Motor neuron (in vitro differentiated cells): Measurements from ENCODE around the gene HBA1. TPM values are rescaled to one million over a fixed set of nuclear protein-coding genes. Genes with fewer than 3 reads are reported as not detected.
"Not testable (repeated sequence)": the region's sequence is repeated elsewhere in the genome, so short reads cannot be mapped to it uniquely, and the experiment has no call there.

Experiments
- ATAC-seq, 8 experiments: fragments of 200-7000 bp; cut with Tn5 transposase; replicated peaks in 6 of 8; 2 replicates each; pipeline ENCODE4 v1.8.0; 2021; ENCODE audit warnings: mild to moderate bottlenecking in 8 of 8, moderate library complexity in 8 of 8
- H3K27ac ChIP-seq, 2 donors: fragments of 250-450 bp; sonication (Bioruptor Pico); 2 replicates each; pipeline ENCODE4 v1.9.0; 2021; ENCODE audit warnings: antibody characterized with exemption in 2 of 2, mild to moderate bottlenecking in 2 of 2, moderate library complexity in 1 of 2
- H3K4me1 ChIP-seq, 2 donors: fragments of 250-450 bp; sonication (Bioruptor Pico); replicated peaks in 1 of 2; 2 replicates each; pipeline ENCODE4 v1.6.1; 2021; ENCODE audit warnings: antibody characterized with exemption in 2 of 2, mild to moderate bottlenecking in 2 of 2, moderate library complexity in 1 of 2
- H3K4me3 ChIP-seq, 5 donors: fragments of 250-450 bp; sonication (Bioruptor Pico); 2 replicates each; pipeline ENCODE4 v1.9.0; 2021; ENCODE audit warnings: antibody characterized with exemption in 5 of 5, mild to moderate bottlenecking in 5 of 5, moderate library complexity in 4 of 5
- WGBS, 10 experiments: fragments of 450-650 bp; shearing (Covaris generic); methylation state at CpG; one replicate each; pipeline ENCODE4 v1.0.0; 2022; 5-methylcytosine and 5-hydroxymethylcytosine counted together
- in situ Hi-C, 9 experiments: fragments of 400-800 bp; cut with MboI; loops; one replicate each; pipeline ENCODE4 v1.15.0; 2021; ENCODE audit warnings: low sequenced_read_pairs in 9 of 9, low pct_unique_long_range_greater_than_20kb in 2 of 9; ENCODE audit not compliant: unreplicated experiment in 9 of 9
- total RNA-seq, 8 experiments: library from RNA; unstranded; fragments of 300-600 nt; gene quantifications; 2 replicates each; pipeline versions ENCODE4 v1.2.3 to v1.2.4, GENCODE V29; 2022

HBA1 gene
- 1 to 10 TPM in 3 of 8 experiments, not detected in 5; 2.2 to 6.5 (median 3.1) TPM for total RNA-seq

DNA sequence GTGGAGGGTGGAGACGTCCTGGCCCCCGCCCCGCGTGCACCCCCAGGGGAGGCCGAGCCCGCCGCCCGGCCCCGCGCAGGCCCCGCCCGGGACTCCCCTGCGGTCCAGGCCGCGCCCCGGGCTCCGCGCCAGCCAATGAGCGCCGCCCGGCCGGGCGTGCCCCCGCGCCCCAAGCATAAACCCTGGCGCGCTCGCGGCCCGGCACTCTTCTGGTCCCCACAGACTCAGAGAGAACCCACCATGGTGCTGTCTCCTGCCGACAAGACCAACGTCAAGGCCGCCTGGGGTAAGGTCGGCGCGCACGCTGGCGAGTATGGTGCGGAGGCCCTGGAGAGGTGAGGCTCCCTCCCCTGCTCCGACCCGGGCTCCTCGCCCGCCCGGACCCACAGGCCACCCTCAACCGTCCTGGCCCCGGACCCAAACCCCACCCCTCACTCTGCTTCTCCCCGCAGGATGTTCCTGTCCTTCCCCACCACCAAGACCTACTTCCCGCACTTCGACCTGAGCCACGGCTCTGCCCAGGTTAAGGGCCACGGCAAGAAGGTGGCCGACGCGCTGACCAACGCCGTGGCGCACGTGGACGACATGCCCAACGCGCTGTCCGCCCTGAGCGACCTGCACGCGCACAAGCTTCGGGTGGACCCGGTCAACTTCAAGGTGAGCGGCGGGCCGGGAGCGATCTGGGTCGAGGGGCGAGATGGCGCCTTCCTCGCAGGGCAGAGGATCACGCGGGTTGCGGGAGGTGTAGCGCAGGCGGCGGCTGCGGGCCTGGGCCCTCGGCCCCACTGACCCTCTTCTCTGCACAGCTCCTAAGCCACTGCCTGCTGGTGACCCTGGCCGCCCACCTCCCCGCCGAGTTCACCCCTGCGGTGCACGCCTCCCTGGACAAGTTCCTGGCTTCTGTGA, at the start of gene HBA1:
Gene HBA1, plus strand, starts transcription at position 204 of the 906 bp plus-strand sequence. Its CDS starts 37 bp downstream, at position 241.
- H3K4me3 ChIP-seq, H3K4me1 ChIP-seq, H3K27ac ChIP-seq, in situ Hi-C loops: not testable (repeated sequence)
- no CpG with 5 or more reads among the region's 88 CpGs for WGBS, 10 experiments
- ATAC-seq, result peak in 6 of 8 experiments; percentile 9 to 54 (median 32)

DNA sequence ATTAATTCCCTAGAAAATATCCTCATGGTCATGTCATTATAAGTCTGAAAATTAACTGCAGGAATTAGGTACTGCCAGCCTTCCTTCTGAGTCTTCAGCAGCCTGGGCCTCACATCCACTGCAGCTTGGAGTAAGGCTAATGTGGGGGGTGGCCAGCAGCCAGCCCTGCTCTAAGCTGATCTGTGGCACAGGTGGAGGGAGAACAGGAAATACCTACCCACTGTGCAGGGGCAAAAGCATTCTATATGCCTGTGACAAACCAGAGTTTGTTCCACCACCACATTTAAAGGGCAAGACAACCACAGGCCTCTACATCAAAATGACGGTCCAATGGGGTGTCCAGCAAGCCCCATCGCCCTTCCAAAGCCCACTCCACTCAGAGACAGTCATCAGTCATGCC, 47.4 kb upstream of the HBA1 start:
- H3K4me3 ChIP-seq, result no peak overlapping the region
- H3K4me1 ChIP-seq, result no peaks in the 10 kb centered on the region
- in situ Hi-C loops, result no loop called here
- no peak overlapping the region for H3K27ac ChIP-seq
- ATAC-seq, result no peak
- 40 to 100% (median 100%) methylated on average over 1 of the region's 2 CpGs; no CpG with 5 or more reads in 7 of the 10 experiments for WGBS, 10 experiments

DNA sequence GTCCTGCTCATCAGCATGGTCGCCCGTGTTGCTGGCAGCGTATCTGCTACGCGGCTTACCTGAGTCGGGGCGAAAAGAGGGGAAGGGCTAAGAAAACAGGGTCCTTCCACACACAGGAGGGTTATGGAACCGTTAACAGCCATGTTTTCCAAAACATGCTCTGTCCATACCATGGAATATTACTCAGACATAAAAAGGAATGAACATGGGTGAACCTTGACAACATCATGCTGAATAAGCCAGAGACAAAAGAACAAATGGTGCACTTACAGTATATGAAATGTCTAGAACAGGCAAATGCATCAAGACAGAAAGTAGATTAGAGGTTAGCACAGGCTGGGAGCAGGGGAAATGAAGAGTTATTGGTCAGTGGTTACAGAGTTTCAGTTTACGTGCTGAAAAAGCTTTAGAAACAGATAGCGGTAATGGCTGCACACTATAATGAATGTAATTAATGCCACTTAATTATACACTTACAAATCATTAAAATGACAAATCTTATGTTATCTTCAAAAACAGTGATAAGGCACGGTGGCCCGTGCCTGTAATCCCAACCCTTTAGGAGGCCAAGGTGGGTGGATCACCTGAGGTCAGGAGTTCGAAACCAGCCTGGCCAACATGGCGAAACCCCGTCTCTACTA, 45.8 kb upstream of the HBA1 start:
- WGBS, 10 experiments, result 93 to 100% (median 97%) methylated on average over 5 to 11 of the region's 15 CpGs; no CpG with 5 or more reads in 1 of the 10 experiments
- Histone ChIP-seq H3K4me3 (no peak overlapping the region), H3K27ac (no peak overlapping the region), H3K4me1 (no peaks in the 10 kb centered on the region)
- no peak for ATAC-seq
- in situ Hi-C loops, result no loop called here

DNA sequence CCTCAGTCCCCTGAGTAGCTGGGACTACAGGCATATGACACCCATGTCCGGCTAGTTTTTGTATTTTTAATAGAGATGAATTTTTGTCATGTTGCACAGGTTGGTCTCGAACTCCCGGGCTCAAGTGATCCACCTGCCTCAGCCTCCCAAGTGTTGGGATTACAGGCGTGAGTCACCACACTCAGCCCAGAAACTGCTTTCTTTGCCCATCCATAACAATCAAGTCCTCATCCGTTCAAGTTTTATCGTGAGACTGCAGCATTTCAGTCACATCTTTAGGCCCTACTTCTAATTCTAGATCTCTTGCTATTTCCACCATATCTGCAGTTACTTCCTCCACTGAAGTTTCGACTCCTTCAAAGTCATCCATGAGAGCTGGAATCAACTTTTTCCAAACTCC, 44.4 kb upstream of the HBA1 start:
- no peak for ATAC-seq
- H3K4me1 ChIP-seq, result no peaks in the 10 kb centered on the region
- WGBS, 10 experiments, result 96 to 100% (median 100%) methylated on average over 1 to 5 of the region's 7 CpGs; no CpG with 5 or more reads in 2 of the 10 experiments
- no peak overlapping the region for H3K27ac ChIP-seq
- in situ Hi-C loops, result no loop called here
- H3K4me3 ChIP-seq, result no peak overlapping the region

DNA sequence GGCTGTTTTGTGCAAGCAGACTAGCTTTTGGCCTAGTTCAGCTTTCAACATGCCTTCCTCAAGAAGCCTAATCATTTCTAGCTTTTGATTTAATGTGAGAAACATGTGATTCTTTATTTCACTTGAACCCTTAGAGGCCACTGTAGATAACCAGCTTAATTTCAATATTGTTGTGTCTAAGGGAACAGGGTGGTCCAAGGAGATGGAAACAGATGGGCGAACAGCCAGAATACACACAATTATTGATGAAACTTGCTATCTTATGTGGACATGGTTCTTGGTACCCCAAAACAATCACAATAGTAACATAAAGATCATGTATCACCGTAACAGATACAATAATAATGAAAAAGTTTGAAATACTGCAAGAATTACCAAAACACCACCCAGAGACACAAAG, 42.8 kb upstream of the HBA1 start:
- Histone ChIP-seq H3K27ac (no peak overlapping the region), H3K4me3 (no peak overlapping the region), H3K4me1 (peaks cover 0 to 2% of the 10 kb centered on the region in 2 donors)
- ATAC-seq, result no peak
- in situ Hi-C loops, result no loop called here
- WGBS, 10 experiments, result 88 to 100% (median 100%) methylated on average over 1 to 2 of the region's 2 CpGs; no CpG with 5 or more reads in 2 of the 10 experiments

DNA sequence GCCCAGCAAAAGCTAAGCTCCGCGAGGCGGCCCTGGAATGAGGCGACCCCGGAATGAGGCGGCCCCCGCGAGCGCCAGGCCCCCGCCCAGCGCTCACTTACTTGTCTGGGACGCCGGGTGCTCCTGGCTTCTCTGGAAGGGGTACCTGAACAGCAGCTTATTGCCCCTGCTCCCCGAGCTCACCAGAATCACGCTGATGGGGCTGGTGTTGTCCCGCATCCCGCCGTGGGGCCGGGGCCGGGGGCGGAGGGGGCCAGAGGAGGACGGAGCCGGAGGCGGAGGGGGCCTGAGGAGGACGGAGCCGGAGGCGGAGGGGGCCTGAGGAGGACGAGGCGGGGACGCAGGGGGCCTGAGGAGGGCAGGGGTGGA, 38.4 kb upstream of the HBA1 start:
- 0 to 7% (median 7%) methylated on average over 2 to 8 of the region's 30 CpGs; no CpG with 5 or more reads in 7 of the 10 experiments for WGBS, 10 experiments
- H3K4me3 ChIP-seq, result peak overlapping the region; percentile 51 to 64 (median 52)
- H3K27ac ChIP-seq, result peak overlapping the region; percentile 80 to 88
- H3K4me1 ChIP-seq, result peaks cover 0 to 5% of the 10 kb centered on the region in 2 donors
- in situ Hi-C loops, result no loop called here
- peak; percentile 13 to 82 (median 76) for ATAC-seq

DNA sequence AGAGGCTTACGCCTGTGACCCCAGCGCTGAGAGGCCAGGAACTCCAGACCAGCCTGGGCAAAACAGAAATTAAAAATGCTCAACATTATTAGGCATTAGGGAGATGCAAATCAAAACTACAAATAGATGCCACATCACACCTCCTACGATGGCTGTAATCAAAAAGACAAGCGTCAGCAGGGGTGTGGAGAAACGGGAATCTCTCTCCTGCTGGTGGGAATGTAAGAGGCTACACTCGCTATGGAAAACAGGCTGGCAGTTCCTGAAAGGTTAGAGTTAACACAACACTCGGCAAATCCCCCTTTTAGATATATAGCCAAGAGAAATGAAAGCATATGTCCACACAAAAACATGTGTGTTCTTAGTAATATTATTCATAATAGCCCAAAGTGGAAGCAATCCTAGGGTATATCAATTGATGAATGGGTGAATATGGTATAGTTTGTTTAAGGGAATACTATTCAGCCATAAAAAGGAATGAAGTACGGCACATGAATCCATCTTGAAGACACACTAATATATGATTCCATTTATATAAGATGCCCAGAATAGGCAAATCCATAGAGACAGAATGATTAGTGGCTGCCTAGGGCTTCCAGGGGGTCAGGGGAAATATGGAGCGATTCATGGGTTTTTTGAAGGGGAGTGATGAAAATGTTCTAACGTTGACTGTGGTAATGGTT, 36.2 kb upstream of the HBA1 start:
- Histone ChIP-seq H3K27ac (no peak overlapping the region), H3K4me1 (peaks cover 0 to 5% of the 10 kb centered on the region in 2 donors), H3K4me3 (no peak overlapping the region)
- no peak for ATAC-seq
- 49 to 100% (median 63%) methylated on average over 2 to 9 of the region's 10 CpGs for WGBS, 10 experiments
- in situ Hi-C loops, result no loop called here

DNA sequence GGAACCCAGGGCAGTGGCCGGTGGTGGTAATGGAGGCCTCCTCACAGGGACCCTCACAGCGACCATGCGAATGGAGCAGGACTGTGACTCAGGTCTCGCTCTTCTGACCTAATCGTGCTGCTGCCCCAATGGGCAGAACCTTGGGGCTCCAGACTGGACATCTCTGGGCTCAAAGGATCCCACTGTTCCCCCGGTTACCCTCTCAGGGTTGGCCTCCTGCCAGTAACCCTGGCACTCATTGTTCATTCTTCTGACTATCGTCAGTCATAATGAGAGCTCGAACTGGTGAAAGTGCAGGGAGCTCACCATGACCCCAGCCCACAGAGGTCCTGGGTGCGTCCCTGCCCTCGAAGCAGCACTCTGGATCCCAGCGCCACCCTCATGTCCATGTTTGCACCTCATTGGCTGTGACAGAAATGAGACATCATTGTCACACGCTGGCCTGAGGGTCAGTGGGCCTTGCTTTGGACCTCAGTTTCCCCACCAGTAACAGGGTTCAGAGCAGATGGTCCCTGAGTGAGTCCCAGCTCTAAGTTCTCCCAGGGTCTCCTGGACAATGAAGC, 34.0 kb upstream of the HBA1 start:
- H3K27ac ChIP-seq, result no peak overlapping the region
- H3K4me1 ChIP-seq, result peaks cover 0 to 4% of the 10 kb centered on the region in 2 donors
- H3K4me3 ChIP-seq, result no peak overlapping the region
- 53 to 90% (median 76%) methylated on average over 1 to 5 of the region's 12 CpGs; no CpG with 5 or more reads in 3 of the 10 experiments for WGBS, 10 experiments
- in situ Hi-C loops, result no loop called here
- ATAC-seq, result no peak

DNA sequence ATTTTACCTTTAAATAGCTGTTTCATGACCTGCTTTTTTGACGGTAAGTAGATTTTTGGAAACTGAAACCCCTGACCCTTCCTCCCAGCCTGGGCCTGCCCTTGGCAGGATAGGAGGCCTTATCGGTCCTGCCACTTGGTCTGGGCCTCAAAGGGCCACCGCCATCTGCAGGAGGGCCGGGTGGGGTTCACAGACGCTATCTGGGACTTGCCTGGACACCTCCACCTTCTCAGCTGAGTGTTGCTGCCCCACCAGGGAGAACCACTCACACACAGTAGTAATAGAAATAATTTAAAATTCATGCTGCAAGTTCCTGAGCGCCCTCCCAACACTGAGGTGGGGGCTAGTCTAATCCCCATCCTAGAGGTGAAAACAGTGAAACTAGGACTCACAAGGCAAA, 33.4 kb upstream of the HBA1 start:
- 57 to 100% (median 60%) methylated on average over 1 to 2 of the region's 6 CpGs; no CpG with 5 or more reads in 7 of the 10 experiments for WGBS, 10 experiments
- in situ Hi-C loops, result no loop called here
- Histone ChIP-seq H3K27ac (no peak overlapping the region), H3K4me1 (peaks cover 0 to 3% of the 10 kb centered on the region in 2 donors), H3K4me3 (no peak overlapping the region)
- no peak for ATAC-seq

DNA sequence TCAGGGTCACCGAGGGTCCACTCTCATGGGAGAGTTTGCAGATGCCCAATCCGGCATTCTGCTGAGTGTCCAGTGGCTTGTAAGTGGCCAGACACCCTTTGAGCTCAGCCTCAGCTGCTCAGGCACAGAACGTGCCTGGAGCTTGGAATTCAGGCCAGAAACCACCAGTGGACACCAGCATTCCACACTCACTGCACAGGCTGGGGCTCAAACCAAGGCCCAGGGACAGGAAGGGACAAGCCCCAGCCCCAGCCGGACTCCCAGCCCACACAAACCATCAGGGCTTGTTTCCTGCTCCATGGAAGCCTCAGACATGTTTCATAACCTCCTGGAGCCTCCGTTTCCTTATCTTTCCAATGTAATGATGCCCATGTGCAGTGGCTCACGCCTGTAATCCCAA, 33.0 kb upstream of the HBA1 start:
- in situ Hi-C loops, result no loop called here
- Histone ChIP-seq H3K4me1 (peaks cover 0 to 3% of the 10 kb centered on the region in 2 donors), H3K27ac (no peak overlapping the region), H3K4me3 (no peak overlapping the region)
- WGBS, 10 experiments, result 33 to 100% (median 75%) methylated on average over 1 to 3 of the region's 6 CpGs; no CpG with 5 or more reads in 6 of the 10 experiments
- no peak for ATAC-seq

DNA sequence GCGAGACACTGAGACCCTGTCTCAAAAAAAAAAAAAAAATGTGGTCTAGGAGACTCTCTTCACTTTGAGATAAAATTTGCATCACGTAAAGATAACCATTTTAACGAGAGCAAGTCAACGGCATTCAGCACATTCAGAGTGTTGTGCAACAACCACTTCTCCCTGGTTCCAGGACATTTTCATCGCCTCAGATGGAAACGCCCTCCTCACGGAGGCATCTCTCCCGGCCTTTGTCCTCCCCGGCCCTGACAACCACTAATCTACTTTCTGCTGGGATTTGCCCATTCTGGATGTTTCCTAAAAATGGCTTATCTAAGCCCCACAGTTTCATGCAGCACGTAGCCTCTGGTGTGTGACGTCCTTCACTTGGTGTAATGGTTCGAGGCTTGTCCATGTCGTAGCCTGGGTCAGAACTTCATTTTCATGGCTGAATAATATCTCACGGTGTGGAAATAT, 31.7 kb upstream of the HBA1 start:
- in situ Hi-C loops, result no loop called here
- no peak for ATAC-seq
- Histone ChIP-seq H3K4me1 (no peaks in the 10 kb centered on the region), H3K27ac (no peak overlapping the region), H3K4me3 (no peak overlapping the region)
- whole genome bisulfite sequencing, 10 experiments, result 54 to 100% (median 82%) methylated on average over 1 to 13 of the region's 14 CpGs

DNA sequence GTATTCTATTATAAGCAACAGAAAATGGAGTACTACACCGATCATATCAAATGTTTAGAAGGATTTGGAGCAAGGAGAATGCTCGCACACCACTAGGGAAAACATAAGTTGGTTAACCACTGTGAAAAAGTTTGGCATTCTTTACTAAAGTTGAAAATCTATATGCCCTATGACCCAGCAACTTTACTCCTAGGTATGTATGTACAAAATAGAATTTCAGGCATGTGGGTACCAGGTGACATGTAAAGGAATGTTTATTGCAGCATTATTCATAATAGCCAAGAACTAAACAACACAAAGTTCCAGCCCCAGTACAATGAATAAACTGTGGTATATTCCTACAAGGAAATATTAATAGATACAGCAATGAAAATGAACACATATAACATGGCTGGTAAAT, 29.8 kb upstream of the HBA1 start:
- Histone ChIP-seq H3K4me1 (no peaks in the 10 kb centered on the region), H3K4me3 (no peak overlapping the region), H3K27ac (no peak overlapping the region)
- ATAC-seq, result no peak
- 33 to 88% (median 67%) methylated on average over 1 to 2 of the region's 2 CpGs; no CpG with 5 or more reads in 3 of the 10 experiments for WGBS, 10 experiments
- in situ Hi-C loops, result no loop called here
